Dendritic cell treated with granulocyte-macrophage colony-stimulating factor and Interleukin-4, amounts not matched to agents 40 ng/mL and 50 ng/mL, for 4 days (primary cell): ENCODE results near the gene IQGAP2.

Experiments
- H3K27ac Mint-ChIP-seq: one replicate; pipeline ENCODE4 v1.8.0; 2022; ENCODE audit warnings: mild to moderate bottlenecking, mixed read lengths
- H3K27me3 Mint-ChIP-seq: one replicate; pipeline ENCODE4 v1.8.0; 2022; ENCODE audit warnings: mild to moderate bottlenecking, mixed read lengths
- H3K36me3 Mint-ChIP-seq: one replicate; pipeline ENCODE4 v1.8.0; 2022; ENCODE audit warnings: low read depth, mixed read lengths
- H3K4me1 Mint-ChIP-seq: one replicate; pipeline ENCODE4 v1.8.0; 2022; ENCODE audit warnings: low read depth, mixed read lengths
- H3K4me3 Mint-ChIP-seq: one replicate; pipeline ENCODE4 v1.8.0; 2022; ENCODE audit warnings: mild to moderate bottlenecking, moderate library complexity, mixed read lengths
- H3K9me3 Mint-ChIP-seq: one replicate; pipeline ENCODE4 v1.8.0; 2022; ENCODE audit warnings: mixed read lengths
- intact Hi-C: fragments of 100-400 bp; cut with micrococcal nuclease; formaldehyde crosslinking; loops from one replicate; pipeline ENCODE4 v1.15.0; 2022

The IQGAP2 gene

GRCh38 chr5:76625087-76625815 is 222.2 kb downstream of the IQGAP2 start:
- Mint-ChIP-seq H3K27me3 (no peaks in the 10 kb centered on the region), H3K4me3 (no peak overlapping the region), H3K36me3 (peaks cover 49% of the 10 kb centered on the region), H3K9me3 (no peaks in the 10 kb centered on the region), H3K4me1 (peaks cover 31% of the 10 kb centered on the region), H3K27ac (no peak overlapping the region)
- intact Hi-C loops, result no loop called here

- H3K9me3 Mint-ChIP-seq, result no peaks in the 10 kb centered on the region
- intact Hi-C loops, result no loop called here
- H3K36me3 Mint-ChIP-seq, result peaks cover 50% of the 10 kb centered on the region
- H3K27me3 Mint-ChIP-seq, result no peaks in the 10 kb centered on the region
- H3K4me1 Mint-ChIP-seq, result peaks cover 21% of the 10 kb centered on the region
- no peak overlapping the region for H3K27ac Mint-ChIP-seq
- no peak overlapping the region for H3K4me3 Mint-ChIP-seq
Measured at GRCh38 chr5:76626738-76627137, 223.7 kb downstream of the IQGAP2 start.

GRCh38 chr5:76634661-76635060 is 231.6 kb downstream of the IQGAP2 start:
- H3K36me3 Mint-ChIP-seq, result peaks cover 67% of the 10 kb centered on the region
- intact Hi-C loops, result no loop called here
- no peaks in the 10 kb centered on the region for H3K27me3 Mint-ChIP-seq
- H3K4me1 Mint-ChIP-seq, result peaks cover 14% of the 10 kb centered on the region
- H3K4me3 Mint-ChIP-seq, result no peak overlapping the region
- H3K9me3 Mint-ChIP-seq, result no peaks in the 10 kb centered on the region
- no peak overlapping the region for H3K27ac Mint-ChIP-seq

GRCh38 chr5:76637490-76637889 is 234.4 kb downstream of the IQGAP2 start:
- intact Hi-C loops, result no loop called here
- peaks cover 21% of the 10 kb centered on the region for H3K4me1 Mint-ChIP-seq
- peaks cover 71% of the 10 kb centered on the region for H3K36me3 Mint-ChIP-seq
- H3K4me3 Mint-ChIP-seq, result no peak overlapping the region
- no peak overlapping the region for H3K27ac Mint-ChIP-seq
- H3K27me3 Mint-ChIP-seq, result no peaks in the 10 kb centered on the region
- no peaks in the 10 kb centered on the region for H3K9me3 Mint-ChIP-seq

GRCh38 chr5:76638479-76638878 is 235.4 kb downstream of the IQGAP2 start:
- intact Hi-C loops, result no loop called here
- H3K36me3 Mint-ChIP-seq, result peaks cover 73% of the 10 kb centered on the region

GRCh38 chr5:76641514-76642120 is 238.5 kb downstream of the IQGAP2 start:
- Mint-ChIP-seq H3K9me3 (no peaks in the 10 kb centered on the region), H3K27me3 (no peaks in the 10 kb centered on the region), H3K27ac (no peak overlapping the region), H3K4me3 (no peak overlapping the region), H3K4me1 (peaks cover 21% of the 10 kb centered on the region), H3K36me3 (peaks cover 74% of the 10 kb centered on the region)
- intact Hi-C loops, result loop anchor here (1.0 kb wide), 1 partner anchor 40 kb away; no protein-coding TSS in a partner anchor

More at GRCh38 chr5:76638479-76638878, 235.4 kb downstream of the IQGAP2 start:
- Mint-ChIP-seq H3K4me1 (peaks cover 21% of the 10 kb centered on the region), H3K4me3 (peak overlapping the region; percentile 26), H3K9me3 (no peaks in the 10 kb centered on the region), H3K27ac (peak overlapping the region; percentile 61), H3K27me3 (no peaks in the 10 kb centered on the region)

GRCh38 chr5:76642390-76643040 is 239.4 kb downstream of the IQGAP2 start:
- intact Hi-C loops, result no loop called here
- H3K4me1 Mint-ChIP-seq, result peaks cover 21% of the 10 kb centered on the region
- peaks cover 72% of the 10 kb centered on the region for H3K36me3 Mint-ChIP-seq
- no peak overlapping the region for H3K4me3 Mint-ChIP-seq
- H3K27ac Mint-ChIP-seq, result no peak overlapping the region
- no peaks in the 10 kb centered on the region for H3K27me3 Mint-ChIP-seq
- peaks cover 5% of the 10 kb centered on the region for H3K9me3 Mint-ChIP-seq

- Mint-ChIP-seq H3K4me1 (peaks cover 15% of the 10 kb centered on the region), H3K9me3 (peaks cover 14% of the 10 kb centered on the region), H3K4me3 (no peak overlapping the region), H3K27ac (no peak overlapping the region), H3K27me3 (no peaks in the 10 kb centered on the region), H3K36me3 (peaks cover 79% of the 10 kb centered on the region)
- intact Hi-C loops, result no loop called here
Measured at GRCh38 chr5:76643371-76643770, 240.3 kb downstream of the IQGAP2 start.

GRCh38 chr5:76649140-76649539 is 246.1 kb downstream of the IQGAP2 start:
- Mint-ChIP-seq H3K9me3 (peaks cover 29% of the 10 kb centered on the region), H3K4me3 (no peak overlapping the region), H3K27me3 (no peaks in the 10 kb centered on the region), H3K27ac (no peak overlapping the region), H3K36me3 (peaks cover 76% of the 10 kb centered on the region), H3K4me1 (peaks cover 6% of the 10 kb centered on the region)
- intact Hi-C loops, result no loop called here

GRCh38 chr5:76652809-76653414 is 249.8 kb downstream of the IQGAP2 start:
- intact Hi-C loops, result no loop called here
- H3K36me3 Mint-ChIP-seq, result peaks cover 76% of the 10 kb centered on the region
- peaks cover 20% of the 10 kb centered on the region for H3K9me3 Mint-ChIP-seq
- no peaks in the 10 kb centered on the region for H3K27me3 Mint-ChIP-seq
- peaks cover 6% of the 10 kb centered on the region for H3K4me1 Mint-ChIP-seq
- no peak overlapping the region for H3K27ac Mint-ChIP-seq
- no peak overlapping the region for H3K4me3 Mint-ChIP-seq

GRCh38 chr5:76657091-76657490 is 254.0 kb downstream of the IQGAP2 start:
- H3K9me3 Mint-ChIP-seq, result no peaks in the 10 kb centered on the region
- no peaks in the 10 kb centered on the region for H3K27me3 Mint-ChIP-seq
- H3K27ac Mint-ChIP-seq, result no peak overlapping the region
- intact Hi-C loops, result no loop called here
- peaks cover 83% of the 10 kb centered on the region for H3K36me3 Mint-ChIP-seq
- H3K4me3 Mint-ChIP-seq, result no peak overlapping the region
- H3K4me1 Mint-ChIP-seq, result no peaks in the 10 kb centered on the region

- no peaks in the 10 kb centered on the region for H3K9me3 Mint-ChIP-seq
- H3K36me3 Mint-ChIP-seq, result peaks cover 84% of the 10 kb centered on the region
- H3K4me1 Mint-ChIP-seq, result no peaks in the 10 kb centered on the region
- H3K27ac Mint-ChIP-seq, result no peak overlapping the region
- intact Hi-C loops, result no loop called here
- no peaks in the 10 kb centered on the region for H3K27me3 Mint-ChIP-seq
- H3K4me3 Mint-ChIP-seq, result no peak overlapping the region
Measured at GRCh38 chr5:76657683-76658311, 254.7 kb downstream of the IQGAP2 start.

GRCh38 chr5:76660360-76660759 is 257.3 kb downstream of the IQGAP2 start:
- Mint-ChIP-seq H3K27ac (no peak overlapping the region), H3K9me3 (no peaks in the 10 kb centered on the region), H3K4me3 (no peak overlapping the region), H3K4me1 (peaks cover 12% of the 10 kb centered on the region), H3K36me3 (peaks cover 86% of the 10 kb centered on the region), H3K27me3 (no peaks in the 10 kb centered on the region)
- intact Hi-C loops, result no loop called here

- Mint-ChIP-seq H3K4me1 (peaks cover 12% of the 10 kb centered on the region), H3K27ac (no peak overlapping the region), H3K36me3 (peaks cover 88% of the 10 kb centered on the region), H3K27me3 (no peaks in the 10 kb centered on the region), H3K4me3 (no peak overlapping the region), H3K9me3 (no peaks in the 10 kb centered on the region)
- intact Hi-C loops, result no loop called here
Measured at GRCh38 chr5:76662521-76662920, 259.4 kb downstream of the IQGAP2 start.
